Muscle of back (tissue), 11 donors: ENCODE measurements around the gene ULBP2. TPM values are rescaled to one million over a fixed set of nuclear protein-coding genes. Genes with fewer than 3 reads are reported as not detected.
"Not testable (repeated sequence)": the region's sequence is repeated elsewhere in the genome, so short reads cannot be mapped to it uniquely, and the experiment has no call there.

ENCODE experiments used
- DNase-seq, 3 donors: peaks; one replicate each; pipeline versions ENCODE4 v3.0.0 to v3.0.0-alpha.2; 2013
- polyA plus RNA-seq, 10 donors: library from polyadenylated mRNA; unstranded; fragments of 120-200 nt; gene quantifications; one replicate each; pipeline ENCODE4 v1.2.1, GENCODE V29; 2013; ENCODE audit not compliant: insufficient read length in 10 of 10

The ULBP2 gene
- polyA plus RNA-seq, 10 donors: 0.12 to 0.81 (median 0.44) TPM

GRCh38 chr6:149967591-149967990 lies 25.8 kb downstream of the ULBP2 start:
- no peak for DNase-seq

GRCh38 chr6:149967999-149968398 lies 26.2 kb downstream of the ULBP2 start:
- DNase-seq: not testable (repeated sequence)

GRCh38 chr6:149968909-149969308 lies 27.1 kb downstream of the ULBP2 start:
- DNase-seq: not testable (repeated sequence)

- no peak for DNase-seq
Measured at GRCh38 chr6:149969635-149970034, 27.8 kb downstream of the ULBP2 start.

GRCh38 chr6:149974394-149974793 lies 32.6 kb downstream of the ULBP2 start:
- not testable (repeated sequence) for DNase-seq

GRCh38 chr6:149974825-149975224 lies 33.0 kb downstream of the ULBP2 start:
- no peak for DNase-seq

- DNase-seq: no peak
Measured at GRCh38 chr6:149975400-149975799, 33.6 kb downstream of the ULBP2 start.

GRCh38 chr6:149977221-149977620 lies 35.4 kb downstream of the ULBP2 start:
- DNase-seq: no peak

- no peak for DNase-seq
Measured at GRCh38 chr6:149978610-149979009, 36.8 kb downstream of the ULBP2 start.

GRCh38 chr6:149979293-149979692 lies 37.5 kb downstream of the ULBP2 start:
- DNase-seq: no peak

GRCh38 chr6:149983145-149983544 lies 41.3 kb downstream of the ULBP2 start:
- no peak for DNase-seq

GRCh38 chr6:149984773-149985172 lies 43.0 kb downstream of the ULBP2 start:
- no peak for DNase-seq

GRCh38 chr6:149985481-149985937 lies 43.7 kb downstream of the ULBP2 start:
- no peak for DNase-seq

GRCh38 chr6:149987602-149988107 lies 45.8 kb downstream of the ULBP2 start:
- DNase-seq: no peak

GRCh38 chr6:149988550-149989346 lies 46.9 kb downstream of the ULBP2 start:
- DNase-seq: no peak

- DNase-seq: no peak
Measured at GRCh38 chr6:149990212-149990660, 48.4 kb downstream of the ULBP2 start.

GRCh38 chr6:149990661-149991471 lies 49.1 kb downstream of the ULBP2 start:
- DNase-seq: peak in 1 of 3 donors; percentile 37

GRCh38 chr6:149991472-149991795 lies 49.6 kb downstream of the ULBP2 start:
- DNase-seq: not testable (repeated sequence)

GRCh38 chr6:149991838-149992237 lies 50.0 kb downstream of the ULBP2 start:
- no peak for DNase-seq

- DNase-seq: no peak
Measured at GRCh38 chr6:149995235-149995750, 53.5 kb downstream of the ULBP2 start.

GRCh38 chr6:149995971-149996370 lies 54.2 kb downstream of the ULBP2 start:
- no peak for DNase-seq
